ENCODE data around the gene SLC2A5. TPM values are rescaled to one million over a fixed set of nuclear protein-coding genes. Genes with fewer than 3 reads are reported as not detected.

SLC2A5 gene
- total RNA-seq, 1 donor from 2014 or later: 0.98 TPM

DNA sequence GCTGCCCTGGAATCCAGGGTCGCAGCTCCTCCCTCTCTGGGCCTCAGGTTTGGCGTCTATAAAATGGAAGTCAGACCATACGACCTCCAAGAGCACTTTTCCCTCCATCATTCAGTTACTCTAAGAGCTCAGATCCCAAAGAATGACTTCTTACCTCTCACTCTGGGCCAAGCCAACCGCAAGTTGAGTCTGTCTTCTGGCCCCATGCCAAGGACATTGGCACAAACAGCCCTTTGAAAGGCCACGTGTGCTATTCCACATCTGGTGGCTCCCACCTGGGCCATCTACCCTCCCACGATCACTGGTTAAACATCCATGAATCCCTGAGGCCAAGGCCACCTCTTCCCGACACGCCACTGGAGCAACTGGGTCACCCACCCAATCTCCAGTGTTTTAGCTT, 55.6 kb downstream of the SLC2A5 start:
- TF ChIP-seq, protein P1, sequence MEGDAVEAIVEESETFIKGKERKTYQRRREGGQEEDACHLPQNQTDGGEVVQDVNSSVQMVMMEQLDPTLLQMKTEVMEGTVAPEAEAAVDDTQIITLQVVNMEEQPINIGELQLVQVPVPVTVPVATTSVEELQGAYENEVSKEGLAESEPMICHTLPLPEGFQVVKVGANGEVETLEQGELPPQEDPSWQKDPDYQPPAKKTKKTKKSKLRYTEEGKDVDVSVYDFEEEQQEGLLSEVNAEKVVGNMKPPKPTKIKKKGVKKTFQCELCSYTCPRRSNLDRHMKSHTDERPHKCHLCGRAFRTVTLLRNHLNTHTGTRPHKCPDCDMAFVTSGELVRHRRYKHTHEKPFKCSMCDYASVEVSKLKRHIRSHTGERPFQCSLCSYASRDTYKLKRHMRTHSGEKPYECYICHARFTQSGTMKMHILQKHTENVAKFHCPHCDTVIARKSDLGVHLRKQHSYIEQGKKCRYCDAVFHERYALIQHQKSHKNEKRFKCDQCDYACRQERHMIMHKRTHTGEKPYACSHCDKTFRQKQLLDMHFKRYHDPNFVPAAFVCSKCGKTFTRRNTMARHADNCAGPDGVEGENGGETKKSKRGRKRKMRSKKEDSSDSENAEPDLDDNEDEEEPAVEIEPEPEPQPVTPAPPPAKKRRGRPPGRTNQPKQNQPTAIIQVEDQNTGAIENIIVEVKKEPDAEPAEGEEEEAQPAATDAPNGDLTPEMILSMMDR (IDR thresholded peaks at IDR 0.05): no peak
- Histone ChIP-seq H3K36me3 (no peaks in the 10 kb centered on the region), H3K4me3 (no peak overlapping the region), H3K27me3 (no peaks in the 10 kb centered on the region), H3K9me3 (no peaks in the 10 kb centered on the region), H3K4me1 (no peaks in the 10 kb centered on the region), H3K27ac (no peak overlapping the region)
- intact Hi-C loops (cut with DNase I): no loop called here
- DNase-seq (no peak), ATAC-seq (no peak)

DNA sequence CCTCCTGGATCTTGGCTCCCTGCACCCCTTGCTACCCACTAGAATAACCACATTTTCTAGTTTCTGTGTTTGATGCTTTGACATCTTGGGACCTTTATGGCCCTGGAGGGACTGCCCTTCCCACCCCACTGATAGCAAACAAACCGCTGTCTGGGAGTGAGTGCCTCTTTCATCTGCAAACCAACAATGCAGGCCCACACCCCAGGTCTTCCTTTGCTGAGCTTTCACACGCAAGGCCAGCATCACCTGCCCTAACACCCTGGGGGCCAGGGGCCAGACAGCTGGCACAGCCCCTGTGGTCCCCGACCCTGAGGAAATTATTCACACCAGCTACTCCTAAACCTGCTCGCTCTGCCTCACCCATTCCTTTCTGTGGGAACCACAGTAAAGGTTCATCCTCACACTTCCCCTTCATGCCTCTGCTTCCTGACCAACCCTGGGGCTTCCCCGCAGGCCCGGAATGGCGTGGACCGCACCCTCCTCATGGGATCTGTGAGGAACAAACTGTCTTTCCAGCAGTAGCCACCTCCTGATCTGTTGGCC, 58.6 kb downstream of the SLC2A5 start:
- intact Hi-C loops (cut with DNase I): no loop called here
- Histone ChIP-seq H3K9me3 (no peaks in the 10 kb centered on the region), H3K27me3 (no peaks in the 10 kb centered on the region), H3K36me3 (no peaks in the 10 kb centered on the region), H3K4me3 (no peak overlapping the region), H3K4me1 (no peaks in the 10 kb centered on the region), H3K27ac (no peak overlapping the region)
- DNase-seq (no peak), ATAC-seq (peak; percentile 73)
- TF ChIP-seq, protein P1 (IDR thresholded peaks at IDR 0.05): no peak

DNA sequence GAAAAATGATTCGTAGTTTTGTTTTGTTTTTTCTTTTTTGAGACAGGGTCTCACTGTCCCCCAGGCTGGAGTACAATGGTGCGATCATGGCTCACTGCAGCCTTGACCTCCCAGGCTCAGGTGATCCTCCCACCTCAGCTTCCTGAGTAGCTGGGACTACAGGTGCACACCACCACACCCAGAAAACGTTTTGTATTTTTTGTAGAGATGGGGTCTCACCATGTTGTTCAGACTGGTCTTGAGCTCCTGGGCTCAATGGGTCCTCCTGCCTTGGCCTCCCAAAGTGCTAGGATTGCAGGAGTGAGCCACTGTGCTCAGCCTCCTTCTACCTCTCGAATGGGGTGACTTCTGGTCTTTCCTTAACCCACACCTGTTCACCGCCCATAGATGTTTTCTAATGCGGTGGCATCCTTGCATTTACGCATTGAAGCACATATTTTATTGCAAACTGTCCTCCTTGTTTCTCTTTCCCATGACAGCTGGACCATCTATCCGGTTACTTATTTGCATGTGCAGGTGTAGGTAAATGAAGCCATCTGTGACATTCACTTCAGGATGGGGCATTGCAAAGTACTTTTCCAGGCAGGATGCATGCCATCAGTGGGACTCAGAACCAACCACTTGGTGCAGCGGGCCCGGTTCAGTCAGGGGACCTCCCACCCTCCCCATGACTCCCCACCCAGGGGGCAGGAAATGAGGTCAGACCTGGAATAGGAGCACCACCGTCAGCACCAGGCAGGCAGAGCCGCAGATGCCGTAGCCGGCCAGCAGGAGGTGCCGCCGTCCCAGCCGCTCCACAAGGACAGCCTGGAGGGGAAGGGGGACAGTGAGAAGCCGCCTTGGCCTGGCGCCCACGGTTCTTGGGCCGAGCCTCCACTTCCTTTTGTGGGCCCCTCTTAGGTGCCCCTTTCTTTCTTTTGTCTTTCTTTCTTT, 59.7 kb downstream of the SLC2A5 start:
- TF ChIP-seq, protein P1 (IDR thresholded peaks at IDR 0.05): peak; percentile 39
- peak; percentile 10 for ATAC-seq

DNA sequence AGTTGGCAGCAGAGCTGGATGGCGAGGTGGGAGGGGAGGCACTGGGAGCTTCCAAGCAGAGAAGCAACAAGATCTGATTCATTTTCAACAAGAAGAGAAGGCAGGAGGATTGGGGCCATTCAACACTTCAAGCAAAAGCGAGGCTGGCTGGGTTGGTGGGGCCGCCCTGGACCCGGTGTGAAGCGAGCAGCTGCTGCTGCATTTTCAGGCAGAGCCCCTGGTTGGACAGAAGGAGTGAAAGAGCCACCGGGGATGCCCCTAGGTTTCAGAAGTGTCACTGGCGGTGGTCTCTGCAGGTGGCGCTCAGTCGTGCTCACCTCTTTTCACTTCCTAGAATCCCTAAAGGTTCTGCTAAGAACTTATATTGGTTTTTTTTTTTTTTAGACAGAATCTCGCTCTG, 61.2 kb downstream of the SLC2A5 start:
- H3K4me3 ChIP-seq: no peak overlapping the region
- no peaks in the 10 kb centered on the region for H3K36me3 ChIP-seq
- no peak overlapping the region for H3K27ac ChIP-seq
- no peaks in the 10 kb centered on the region for H3K4me1 ChIP-seq
- TF ChIP-seq, protein P1 (IDR thresholded peaks at IDR 0.05): no peak
- no peak for DNase-seq
- intact Hi-C loops (cut with DNase I): no loop called here
- no peak for ATAC-seq
- no peaks in the 10 kb centered on the region for H3K27me3 ChIP-seq
- no peaks in the 10 kb centered on the region for H3K9me3 ChIP-seq

More for the DNA sequence above, 59.7 kb downstream of the SLC2A5 start:
- Histone ChIP-seq H3K4me1 (no peaks in the 10 kb centered on the region), H3K9me3 (no peaks in the 10 kb centered on the region), H3K27me3 (no peaks in the 10 kb centered on the region), H3K4me3 (no peak overlapping the region), H3K27ac (no peak overlapping the region), H3K36me3 (no peaks in the 10 kb centered on the region)
- no peak for DNase-seq
- intact Hi-C loops (cut with DNase I): no loop called here

DNA sequence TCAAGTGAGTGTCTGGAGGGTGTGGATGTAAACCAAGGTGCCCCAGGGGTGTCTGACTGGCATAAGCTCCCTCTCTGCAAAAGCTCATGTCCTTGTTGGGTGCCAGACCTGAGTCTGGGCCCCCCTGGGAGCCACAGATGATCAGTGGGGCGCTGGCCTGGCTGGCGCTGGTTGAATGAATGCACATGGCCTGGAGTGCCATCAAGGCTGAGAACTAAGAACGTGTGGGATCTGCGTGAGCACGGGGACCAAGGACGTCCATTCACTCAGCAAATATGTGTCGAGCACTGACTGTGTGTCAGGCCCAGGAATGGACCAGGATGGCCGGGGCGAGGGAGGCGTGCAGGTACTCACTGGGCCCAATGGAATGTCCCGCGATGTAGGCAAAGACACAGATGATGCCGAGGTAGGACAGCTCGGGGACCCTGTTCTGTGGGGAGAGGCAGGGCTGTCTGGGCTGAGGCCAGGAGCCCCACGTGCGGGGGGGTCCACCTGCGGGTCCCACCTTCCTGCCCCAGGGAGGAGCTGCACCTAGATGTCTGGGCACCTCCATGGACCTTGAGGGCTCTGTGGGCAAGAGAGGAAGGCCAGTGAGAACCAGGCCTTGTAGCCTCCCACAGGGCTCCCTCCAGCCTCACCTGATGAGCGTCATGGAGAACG, 62.3 kb downstream of the SLC2A5 start:
- DNase-seq: no peak

More for the DNA sequence above, 62.3 kb downstream of the SLC2A5 start:
- Histone ChIP-seq H3K9me3 (no peaks in the 10 kb centered on the region), H3K27ac (no peak overlapping the region), H3K36me3 (no peaks in the 10 kb centered on the region), H3K27me3 (no peaks in the 10 kb centered on the region), H3K4me1 (no peaks in the 10 kb centered on the region), H3K4me3 (no peak overlapping the region)
- ATAC-seq: no peak
- TF ChIP-seq, protein P1 (IDR thresholded peaks at IDR 0.05): no peak
- intact Hi-C loops (cut with DNase I): no loop called here
